ENCODE results near the gene STX3. TPM values are rescaled to one million over a fixed set of nuclear protein-coding genes. Genes with fewer than 3 reads are reported as not detected.
"Not testable (repeated sequence)": the region's sequence is repeated elsewhere in the genome, so short reads cannot be mapped to it uniquely, and the experiment has no call there.

STX3 gene
- total RNA-seq, 2 experiments from 2014 or later: 39.6 to 42.0 TPM

DNA sequence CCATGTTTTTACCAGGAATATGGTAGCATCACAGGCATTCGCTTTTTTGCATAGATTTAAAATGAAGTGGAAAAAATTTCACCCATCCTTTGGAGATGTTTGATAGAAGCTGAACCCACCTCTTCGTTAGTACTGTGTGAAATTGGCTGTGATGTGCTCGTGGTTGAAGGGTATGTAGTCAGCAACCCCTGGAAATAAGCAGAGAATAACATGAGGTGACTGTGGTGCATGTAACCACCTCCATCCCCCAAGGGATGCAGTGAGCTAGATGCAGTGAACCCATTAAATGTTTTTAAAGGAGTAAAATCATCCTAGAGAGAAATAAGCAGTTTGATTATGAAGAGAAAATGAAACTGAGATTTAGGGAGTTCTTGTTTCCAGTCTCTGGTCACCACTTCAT lies 74.2 kb downstream of the STX3 start:
- POLR2A ChIA-PET: no interaction called here
- Mint-ChIP-seq H3K4me3 (no peak overlapping the region), H3K9me3 (no peaks in the 10 kb centered on the region), H3K27me3 (no peaks in the 10 kb centered on the region), H3K4me1 (peaks cover 6% of the 10 kb centered on the region), H3K36me3 (ENCODE audit: low read depth) (no peaks in the 10 kb centered on the region), H3K27ac (no peak overlapping the region)
- no peak for DNase-seq
- CTCF ChIA-PET: interaction anchor here (0.5 to 0.7 kb wide), 2 partner anchors 45 to 89 kb away, joined by 3 read pairs; no protein-coding TSS in a partner anchor

DNA sequence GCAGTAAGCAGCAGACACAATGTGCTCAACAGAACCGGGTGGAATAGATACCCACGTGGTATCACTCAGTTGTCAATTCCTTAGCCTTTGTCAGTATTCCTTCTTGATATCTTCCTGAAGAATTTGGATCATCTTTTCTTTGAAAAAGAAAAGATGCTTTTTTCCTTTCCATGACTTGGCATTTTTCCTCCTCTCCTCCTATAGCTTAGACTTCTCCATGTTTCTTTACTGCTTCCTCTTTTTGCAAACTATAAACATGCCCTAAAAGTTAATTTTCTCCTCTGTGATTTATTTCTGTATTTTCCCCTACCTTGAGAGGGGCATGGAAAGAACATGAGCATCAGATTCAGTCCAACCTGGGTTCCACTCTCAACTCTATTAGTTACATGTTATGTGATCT lies 78.4 kb downstream of the STX3 start:
- no peak for DNase-seq
- no peaks in the 10 kb centered on the region for H3K27me3 Mint-ChIP-seq
- no peak overlapping the region for H3K27ac Mint-ChIP-seq
- CTCF ChIA-PET: no interaction called here
- H3K4me3 Mint-ChIP-seq: no peak overlapping the region
- POLR2A ChIA-PET: no interaction called here
- H3K4me1 Mint-ChIP-seq: peaks cover 6% of the 10 kb centered on the region
- no peaks in the 10 kb centered on the region for H3K9me3 Mint-ChIP-seq
- no peaks in the 10 kb centered on the region for H3K36me3 Mint-ChIP-seq (ENCODE audit: low read depth)

DNA sequence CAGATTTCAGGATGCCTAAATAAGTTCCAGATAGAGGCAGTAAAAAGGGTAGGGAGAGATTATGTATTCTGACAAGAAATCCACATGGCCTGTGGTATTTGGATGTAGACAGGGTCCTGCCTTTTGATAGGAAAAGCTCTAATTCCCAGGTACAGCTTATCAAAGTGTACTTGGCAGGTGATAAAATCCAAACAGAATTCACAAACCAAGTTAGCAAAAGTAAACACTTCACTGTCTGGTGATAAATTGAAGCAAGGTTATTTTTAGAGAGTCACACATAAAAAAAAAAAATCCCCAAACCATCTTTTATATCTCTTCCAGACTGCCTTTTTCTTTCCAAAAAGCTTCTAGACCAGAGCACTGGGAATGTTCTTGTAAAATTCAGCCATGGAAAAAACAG lies 84.4 kb downstream of the STX3 start:
- no peak overlapping the region for H3K4me3 Mint-ChIP-seq
- ChIA-PET POLR2A (no interaction called here), CTCF (interaction anchor here (0.7 kb wide), 1 partner anchor 1944 kb away, joined by 4 read pairs; no protein-coding TSS in a partner anchor)
- no peaks in the 10 kb centered on the region for H3K27me3 Mint-ChIP-seq
- H3K9me3 Mint-ChIP-seq: no peaks in the 10 kb centered on the region
- no peak overlapping the region for H3K27ac Mint-ChIP-seq
- no peaks in the 10 kb centered on the region for H3K4me1 Mint-ChIP-seq
- no peak for DNase-seq
- no peaks in the 10 kb centered on the region for H3K36me3 Mint-ChIP-seq (ENCODE audit: low read depth)

DNA sequence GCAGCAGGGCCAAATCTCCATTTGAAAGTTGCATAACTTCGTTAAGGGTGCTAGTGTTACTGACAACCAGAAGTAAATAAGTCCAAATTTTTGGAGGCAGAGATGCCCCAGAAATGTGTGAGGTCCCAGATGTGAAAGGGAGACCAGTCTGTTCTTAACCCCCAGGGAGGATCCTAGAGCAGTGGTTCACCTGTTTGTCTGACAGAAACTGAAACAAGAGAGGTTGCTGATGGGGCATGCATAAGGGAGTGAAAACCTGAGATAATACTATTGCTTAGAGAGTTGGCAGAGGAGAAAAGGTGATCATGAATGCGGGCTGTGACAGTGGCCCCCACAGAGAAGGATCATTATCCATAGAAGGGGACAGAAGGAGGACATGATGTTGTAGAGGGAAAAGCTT lies 86.3 kb downstream of the STX3 start:
- no peak for DNase-seq
- Mint-ChIP-seq H3K9me3 (no peaks in the 10 kb centered on the region), H3K27me3 (no peaks in the 10 kb centered on the region), H3K27ac (no peak overlapping the region), H3K4me3 (no peak overlapping the region), H3K4me1 (no peaks in the 10 kb centered on the region), H3K36me3 (ENCODE audit: low read depth) (no peaks in the 10 kb centered on the region)
- ChIA-PET POLR2A (no interaction called here), CTCF (no interaction called here)

DNA sequence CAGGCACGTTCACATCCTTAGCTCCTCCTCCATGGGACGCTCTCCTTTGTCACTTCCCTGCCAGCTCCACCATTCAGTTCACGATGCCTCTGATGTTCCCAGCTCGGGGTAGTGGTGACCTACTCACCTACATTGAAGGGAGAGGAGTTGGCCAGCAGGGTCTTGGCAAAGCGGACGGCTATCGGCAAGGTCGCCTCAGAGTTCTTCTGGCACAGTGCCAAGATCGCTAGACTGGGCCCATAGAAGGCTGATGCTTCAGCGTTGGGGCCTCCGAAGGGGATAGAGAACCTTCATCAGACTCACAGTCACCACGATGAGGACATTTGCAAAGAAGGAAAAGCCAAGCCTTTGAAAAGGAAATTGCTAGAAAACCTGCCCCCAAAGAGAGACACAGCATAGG lies 87.1 kb downstream of the STX3 start:
- Mint-ChIP-seq H3K4me3 (no peak overlapping the region), H3K27me3 (no peaks in the 10 kb centered on the region), H3K4me1 (no peaks in the 10 kb centered on the region), H3K36me3 (ENCODE audit: low read depth) (no peaks in the 10 kb centered on the region), H3K9me3 (no peaks in the 10 kb centered on the region), H3K27ac (no peak overlapping the region)
- DNase-seq: no peak
- POLR2A ChIA-PET: no interaction called here
- CTCF ChIA-PET: no interaction called here

DNA sequence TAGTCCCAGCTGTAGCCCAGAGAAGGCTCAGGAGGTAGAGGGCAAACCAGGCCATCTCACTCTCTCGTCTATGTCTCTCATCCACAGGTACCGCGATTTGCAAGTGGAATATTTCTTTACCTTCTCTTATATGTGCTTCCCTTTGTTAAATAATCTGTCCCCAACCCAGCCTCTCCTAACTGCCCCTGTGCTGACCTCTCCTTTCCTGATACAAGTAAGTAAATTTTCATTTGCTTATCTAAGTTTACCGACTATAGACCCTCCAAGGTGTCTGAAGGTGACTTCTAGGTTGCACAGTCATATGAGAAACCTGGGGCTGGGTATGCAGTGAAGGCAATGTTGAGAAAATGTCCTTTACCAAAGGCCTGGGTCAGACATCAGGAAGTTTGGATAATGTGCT lies 90.2 kb downstream of the STX3 start, which contains the start of gene CBLIF:
Gene CBLIF (minus strand): TSS at position 101 of the 400 bp plus-strand sequence. CDS start 46 bp downstream, at position 55.
- Mint-ChIP-seq H3K36me3 (ENCODE audit: low read depth) (no peaks in the 10 kb centered on the region), H3K27me3 (no peaks in the 10 kb centered on the region), H3K4me1 (no peaks in the 10 kb centered on the region), H3K9me3 (no peaks in the 10 kb centered on the region), H3K27ac (no peak within 1 kb of the TSS), H3K4me3 (no peak within 1 kb of the TSS)
- DNase-seq: no peak
- ChIA-PET CTCF (interaction anchor here (0.7 to 1.1 kb wide), 2 partner anchors 34 to 38 kb away, joined by 3 read pairs; no protein-coding TSS in a partner anchor), POLR2A (no interaction called here)

DNA sequence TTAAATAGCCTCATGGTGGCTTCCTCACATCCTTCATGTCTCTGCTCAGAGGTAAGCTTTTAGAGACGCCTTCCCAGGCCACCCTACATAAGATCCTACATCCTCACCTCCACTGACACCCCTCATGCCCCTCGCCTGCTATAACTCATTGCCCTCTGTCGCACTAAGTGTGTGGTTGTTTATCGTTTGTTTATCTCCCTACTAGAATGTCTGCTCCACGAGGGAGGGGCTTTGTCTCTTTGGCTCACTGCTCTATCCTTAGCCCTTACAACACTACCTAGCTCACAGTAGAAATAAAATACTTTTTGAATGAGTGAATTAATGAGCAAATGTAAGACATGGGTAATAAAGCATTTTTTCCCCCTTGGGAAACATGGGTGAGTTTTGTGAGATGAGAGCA lies 91.4 kb downstream of the STX3 start:
- Mint-ChIP-seq H3K27me3 (no peaks in the 10 kb centered on the region), H3K9me3 (no peaks in the 10 kb centered on the region), H3K27ac (no peak overlapping the region), H3K4me3 (no peak overlapping the region), H3K36me3 (ENCODE audit: low read depth) (no peaks in the 10 kb centered on the region), H3K4me1 (no peaks in the 10 kb centered on the region)
- ChIA-PET POLR2A (no interaction called here), CTCF (interaction anchor here (1.3 kb wide), 1 partner anchor 16 kb away, joined by 4 read pairs; no protein-coding TSS in a partner anchor)
- no peak for DNase-seq

DNA sequence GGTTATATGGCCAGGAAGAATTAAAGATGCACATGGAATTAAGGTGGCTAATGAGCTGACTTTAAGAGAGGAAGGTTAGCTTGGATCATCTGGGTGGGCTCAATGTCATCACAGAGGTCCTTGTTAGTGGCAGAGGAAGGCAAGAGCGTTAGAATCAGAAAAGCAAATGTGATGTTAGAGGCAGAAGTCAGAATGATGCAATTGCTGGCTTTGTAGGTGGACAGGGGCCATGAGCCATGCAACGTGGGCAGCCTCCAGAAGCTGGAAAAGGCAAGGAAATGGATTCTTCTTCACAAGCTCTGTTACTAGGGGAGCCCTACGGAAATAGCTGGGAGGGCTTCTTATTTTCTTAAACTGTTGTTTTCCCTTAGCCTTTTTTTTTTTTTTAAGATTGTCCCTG lies 92.5 kb downstream of the STX3 start:
- H3K27me3 Mint-ChIP-seq: peaks cover 3% of the 10 kb centered on the region
- CTCF ChIA-PET: no interaction called here

DNA sequence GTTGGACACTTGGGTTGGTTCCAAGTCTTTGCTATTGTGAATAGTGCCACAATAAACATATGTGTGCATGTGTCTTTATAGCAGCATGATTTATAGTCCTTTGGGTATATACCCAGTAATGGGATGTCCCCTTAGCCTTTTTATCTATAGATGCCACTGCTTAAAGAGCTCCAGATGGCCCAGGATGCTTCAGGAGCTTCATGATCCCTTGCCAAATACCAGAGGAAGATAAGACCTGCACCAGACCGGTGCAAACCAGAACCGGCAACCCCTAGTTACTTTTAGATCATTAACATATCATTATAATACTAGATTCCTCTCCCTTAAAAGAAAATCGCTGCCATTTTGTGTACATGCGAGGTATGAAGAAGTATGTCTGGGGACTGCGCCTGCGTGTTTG lies 93.3 kb downstream of the STX3 start:
- CTCF ChIA-PET; POLR2A ChIA-PET; DNase-seq; H3K27me3 Mint-ChIP-seq; H3K4me3 Mint-ChIP-seq; H3K36me3 Mint-ChIP-seq (ENCODE audit: low read depth); H3K4me1 Mint-ChIP-seq; H3K27ac Mint-ChIP-seq; H3K9me3 Mint-ChIP-seq: not testable (repeated sequence)

More for the DNA sequence above, 92.5 kb downstream of the STX3 start:
- Mint-ChIP-seq H3K4me1 (no peaks in the 10 kb centered on the region), H3K27ac (no peak overlapping the region), H3K4me3 (no peak overlapping the region), H3K36me3 (ENCODE audit: low read depth) (no peaks in the 10 kb centered on the region), H3K9me3 (no peaks in the 10 kb centered on the region)
- no peak for DNase-seq
- POLR2A ChIA-PET: no interaction called here

DNA sequence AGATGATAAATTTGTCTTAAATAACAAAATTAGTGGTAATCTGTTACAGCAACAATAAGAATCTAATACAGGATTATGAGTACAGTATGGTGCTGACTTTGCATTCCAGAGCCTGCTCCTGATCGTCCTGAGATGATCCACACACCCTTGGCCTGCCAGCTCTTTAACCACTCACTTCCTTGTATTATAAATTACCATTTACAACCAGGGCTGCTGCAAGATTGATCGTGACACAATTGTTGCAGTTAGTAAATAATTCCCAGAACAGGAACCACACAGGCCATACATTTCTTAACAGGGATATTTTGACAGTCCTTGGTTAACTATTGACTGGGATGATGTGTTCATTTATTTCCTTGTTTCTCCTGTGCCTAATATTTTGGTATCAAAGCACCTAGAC lies 94.0 kb downstream of the STX3 start:
- no peak for DNase-seq
- Mint-ChIP-seq H3K9me3 (no peaks in the 10 kb centered on the region), H3K27me3 (peaks cover 5% of the 10 kb centered on the region), H3K4me3 (no peak overlapping the region), H3K36me3 (ENCODE audit: low read depth) (no peaks in the 10 kb centered on the region), H3K4me1 (no peaks in the 10 kb centered on the region), H3K27ac (no peak overlapping the region)
- ChIA-PET CTCF (no interaction called here), POLR2A (no interaction called here)

DNA sequence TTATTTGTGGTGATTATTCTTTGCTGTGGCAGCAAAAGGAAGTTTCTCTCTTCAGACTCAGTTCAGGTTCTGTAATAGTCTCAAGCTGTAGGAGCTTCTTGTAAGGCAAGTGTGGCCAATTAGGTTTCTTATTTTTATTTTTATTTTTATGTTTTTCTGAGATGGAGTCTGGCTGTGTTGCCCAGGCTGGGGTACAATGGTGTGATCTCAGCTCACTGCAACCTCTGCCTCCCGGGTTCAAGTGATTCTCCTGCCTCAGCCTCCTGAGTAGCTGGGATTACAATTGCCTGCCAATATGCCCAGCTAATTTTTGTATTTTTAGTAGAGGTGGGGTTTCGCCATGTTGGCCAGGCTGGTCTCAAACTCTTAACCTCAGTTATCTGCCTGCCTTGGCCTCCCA lies 94.4 kb downstream of the STX3 start:
- POLR2A ChIA-PET; H3K4me3 Mint-ChIP-seq; CTCF ChIA-PET; H3K27ac Mint-ChIP-seq; H3K27me3 Mint-ChIP-seq; H3K9me3 Mint-ChIP-seq; H3K4me1 Mint-ChIP-seq; H3K36me3 Mint-ChIP-seq (ENCODE audit: low read depth); DNase-seq: not testable (repeated sequence)

DNA sequence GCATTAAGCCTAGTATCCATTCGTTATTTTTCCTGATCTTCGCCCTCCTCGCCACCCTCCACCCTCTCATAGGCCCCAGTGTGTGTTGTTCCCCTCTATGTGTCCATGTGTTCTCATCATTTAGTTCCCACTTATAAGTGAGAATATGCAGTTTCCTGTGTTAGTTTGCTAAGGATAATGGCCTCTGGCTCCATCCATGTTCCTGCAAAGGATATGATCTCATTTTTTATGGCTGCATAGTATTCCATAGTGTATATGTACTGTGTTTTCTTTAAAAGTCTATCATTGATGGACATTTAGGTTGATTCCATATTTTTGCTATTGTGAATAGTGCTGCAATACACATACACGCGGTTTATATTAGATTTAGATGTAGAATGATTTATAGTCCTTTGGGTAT lies 96.2 kb downstream of the STX3 start:
- POLR2A ChIA-PET; H3K4me1 Mint-ChIP-seq; H3K9me3 Mint-ChIP-seq; H3K36me3 Mint-ChIP-seq (ENCODE audit: low read depth); H3K27ac Mint-ChIP-seq; DNase-seq; H3K4me3 Mint-ChIP-seq: not testable (repeated sequence)
- CTCF ChIA-PET: interaction anchor here (0.5 kb wide), 1 partner anchor 264 kb away, joined by 5 read pairs; no protein-coding TSS in a partner anchor
- peaks cover 15% of the 10 kb centered on the region for H3K27me3 Mint-ChIP-seq

DNA sequence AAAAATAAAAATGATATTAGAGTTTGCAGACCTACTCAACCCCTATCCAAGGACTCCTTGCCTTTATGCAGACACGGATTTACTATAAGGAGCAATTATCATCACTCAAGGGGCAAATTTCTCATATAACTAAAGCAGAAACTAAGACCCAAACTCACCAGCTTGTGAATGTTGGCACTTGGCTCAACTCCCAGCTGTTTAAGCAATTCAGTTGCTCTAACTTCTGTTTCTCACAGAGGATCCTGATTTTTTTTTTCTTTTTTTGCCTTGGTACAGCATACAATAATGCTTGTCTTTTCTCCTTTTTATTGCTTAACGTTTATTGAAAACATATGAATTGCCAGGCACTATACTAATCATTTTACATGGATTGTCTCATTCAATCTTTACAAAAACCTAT lies 99.7 kb downstream of the STX3 start:
- DNase-seq: no peak
- no peaks in the 10 kb centered on the region for H3K9me3 Mint-ChIP-seq
- CTCF ChIA-PET: no interaction called here
- POLR2A ChIA-PET: no interaction called here
- peaks cover 22% of the 10 kb centered on the region for H3K4me1 Mint-ChIP-seq
- H3K4me3 Mint-ChIP-seq: no peak overlapping the region
- H3K27ac Mint-ChIP-seq: no peak overlapping the region
- H3K36me3 Mint-ChIP-seq (ENCODE audit: low read depth): peaks cover 2% of the 10 kb centered on the region
- H3K27me3 Mint-ChIP-seq: peaks cover 15% of the 10 kb centered on the region

Data from activated CD4-positive, alpha-beta T cell treated with anti-CD3 and anti-CD28 coated beads, Interleukin-2, amount 10 ng/mL, durations not matched to agents 7 days and 5 days (primary cell).